Small intestine (tissue), 7 donors: ENCODE results near the gene HSD17B10. TPM values are rescaled to one million over a fixed set of nuclear protein-coding genes. Genes with fewer than 3 reads are reported as not detected.
"Not testable (repeated sequence)": the region's sequence is repeated elsewhere in the genome, so short reads cannot be mapped to it uniquely, and the experiment has no call there.

Experiments used
- DNase-seq, 2 donors: peaks; one replicate each; pipeline versions ENCODE4 v3.0.0 to v3.0.0-alpha.2; 2013
- FAIRE-seq: peaks from 2 replicates; lab custom pipeline; 2012; peaks lifted over from hg19 to GRCh38; lab: Jason Lieb, UNC
- H3K27ac ChIP-seq, 3 donors: one replicate each; pipeline ENCODE4 v1.5.1; 2013; ENCODE audit warnings: low read length in 2 of 3, mild to moderate bottlenecking in 2 of 3, control low read depth in 1 of 3, inconsistent platforms in 1 of 3, low read depth in 1 of 3, moderate library complexity in 1 of 3
- H3K27me3 ChIP-seq, 3 donors: one replicate each; pipeline ENCODE4 v1.6.1; 2013; ENCODE audit warnings: low read length in 3 of 3, inconsistent platforms in 1 of 3; ENCODE audit not compliant: control insufficient read depth in 3 of 3, insufficient read depth in 3 of 3
- H3K36me3 ChIP-seq, 3 donors: one replicate each; pipeline ENCODE4 v1.6.1; 2013; ENCODE audit warnings: low read length in 3 of 3, inconsistent platforms in 1 of 3, low read depth in 1 of 3, mild to moderate bottlenecking in 1 of 3, moderate library complexity in 1 of 3; ENCODE audit not compliant: control insufficient read depth in 3 of 3, insufficient read depth in 2 of 3
- H3K4me1 ChIP-seq, 3 donors: one replicate each; pipeline ENCODE4 v1.6.1; 2013; ENCODE audit warnings: low read length in 2 of 3, inconsistent platforms in 1 of 3, low read depth in 1 of 3, mild to moderate bottlenecking in 1 of 3, moderate library complexity in 1 of 3; ENCODE audit not compliant: control insufficient read depth in 3 of 3, insufficient read depth in 2 of 3
- H3K4me3 ChIP-seq, 3 donors: one replicate each; pipeline ENCODE4 v1.5.1; 2013; ENCODE audit warnings: low read length in 3 of 3, control low read depth in 1 of 3, inconsistent platforms in 1 of 3, low read depth in 1 of 3, mild to moderate bottlenecking in 1 of 3, moderate library complexity in 1 of 3
- H3K9me3 ChIP-seq, 2 donors: one replicate each; pipeline ENCODE4 v1.6.1; 2013; ENCODE audit warnings: low read depth in 1 of 2, low read length in 1 of 2; ENCODE audit not compliant: control insufficient read depth in 2 of 2, insufficient read depth in 1 of 2
- WGBS, 3 donors: extraction: QIAGEN DNeasy Blood & Tissue Kit; methylation state at CpG; one replicate each; pipeline ENCODE4 v1.1.7; 2013; 5-methylcytosine and 5-hydroxymethylcytosine counted together
- polyA plus RNA-seq, 4 donors: library from polyadenylated mRNA; stranded (reverse) in 3 of 4; unstranded in 1 of 4; fragments of 200-250 nt in 3 of 4; fragments of 120-200 nt in 1 of 4; gene quantifications; one replicate each; pipeline versions ENCODE4 v1.2.1 to v1.2.3, GENCODE V29; 2013
- donor health status: healthy with polysubstance abuse.
- donor health status: control.
- donor health status: control.
- donor health status: Bipolar disorder and iron deficiency.
- donor health status: healthy.

Gene HSD17B10
- polyA plus RNA-seq, 4 donors, result 53.5 to 102 (median 78.7) TPM

DNA sequence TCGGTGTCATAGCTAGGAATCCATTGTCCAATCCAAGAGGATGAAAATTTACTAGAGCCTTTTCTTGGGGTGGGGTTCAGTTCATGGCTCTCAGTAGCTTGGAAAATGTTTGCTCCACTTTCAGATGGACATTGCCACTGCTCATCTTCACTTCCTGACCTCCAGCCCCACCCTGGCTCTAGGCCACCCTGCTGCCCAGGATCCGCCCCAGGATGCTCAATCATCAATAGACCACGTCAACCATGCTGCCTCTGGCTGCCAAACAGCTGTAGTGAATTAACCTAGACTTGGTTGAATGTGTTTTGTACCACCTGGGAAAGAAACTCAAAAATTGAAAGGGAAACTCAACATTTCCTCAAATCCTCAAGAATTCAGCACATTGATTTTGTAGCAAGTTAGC lies 37.2 kb upstream of the HSD17B10 start:
- Histone ChIP-seq H3K36me3 (no peaks in the 10 kb centered on the region), H3K4me3 (no peak overlapping the region), H3K9me3 (no peaks in the 10 kb centered on the region), H3K4me1 (no peaks in the 10 kb centered on the region), H3K27me3 (no peaks in the 10 kb centered on the region), H3K27ac (no peak overlapping the region)
- FAIRE-seq (no peak), DNase-seq (no peak)
- WGBS, 3 donors, result 68 to 74% (median 69%) methylated on average over 3 of the region's 3 CpGs

DNA sequence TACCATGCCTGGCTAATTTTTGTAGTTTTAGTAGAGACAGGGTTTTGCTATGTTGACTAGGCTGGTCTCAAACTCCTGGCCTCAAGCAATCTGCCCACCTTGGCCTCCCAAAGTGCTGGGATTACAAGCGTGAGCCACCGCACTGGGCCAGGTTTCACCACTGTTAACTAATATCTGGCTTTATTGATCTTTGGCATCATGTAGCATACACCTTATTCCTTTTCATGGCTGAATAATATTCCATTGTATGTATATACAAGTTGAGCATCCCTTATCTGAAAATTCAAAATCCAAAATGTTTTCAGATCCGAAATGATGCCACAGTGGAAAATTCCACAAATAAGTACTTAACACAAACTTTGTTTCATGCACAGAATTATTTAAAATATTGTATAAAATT lies 34.5 kb upstream of the HSD17B10 start:
- FAIRE-seq, H3K36me3 ChIP-seq, H3K4me1 ChIP-seq, DNase-seq, H3K4me3 ChIP-seq, H3K27ac ChIP-seq, H3K9me3 ChIP-seq, H3K27me3 ChIP-seq: not testable (repeated sequence)
- WGBS, 3 donors, result 86 to 96% (median 90%) methylated on average over 2 to 3 of the region's 3 CpGs

DNA sequence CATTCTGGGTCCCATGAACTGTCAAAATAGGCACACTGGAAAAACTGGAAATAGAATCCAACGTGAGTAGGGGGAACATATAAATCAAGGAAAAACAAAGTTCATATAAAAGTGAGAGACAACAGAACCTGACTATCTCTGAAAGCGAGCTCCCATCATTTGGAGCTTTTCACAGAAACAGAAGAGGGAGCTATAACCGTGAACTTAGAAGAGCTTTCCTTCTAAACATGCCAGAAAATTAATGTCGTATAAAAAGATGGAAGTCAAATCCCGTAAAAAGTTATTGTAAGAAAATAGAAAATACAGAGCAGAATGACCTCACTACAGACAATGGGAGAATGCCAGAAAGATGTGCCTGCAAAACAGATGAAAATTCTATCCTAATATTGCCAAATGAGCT lies 23.9 kb upstream of the HSD17B10 start:
- no peak for DNase-seq
- FAIRE-seq, result no peak
- WGBS, 3 donors, result 40 to 44% (median 40%) methylated on average over 5 of the region's 5 CpGs
- no peak overlapping the region for H3K4me3 ChIP-seq
- H3K4me1 ChIP-seq, result no peaks in the 10 kb centered on the region
- H3K27me3 ChIP-seq, result no peaks in the 10 kb centered on the region
- H3K9me3 ChIP-seq, result no peaks in the 10 kb centered on the region
- H3K27ac ChIP-seq, result no peak overlapping the region
- H3K36me3 ChIP-seq, result no peaks in the 10 kb centered on the region

DNA sequence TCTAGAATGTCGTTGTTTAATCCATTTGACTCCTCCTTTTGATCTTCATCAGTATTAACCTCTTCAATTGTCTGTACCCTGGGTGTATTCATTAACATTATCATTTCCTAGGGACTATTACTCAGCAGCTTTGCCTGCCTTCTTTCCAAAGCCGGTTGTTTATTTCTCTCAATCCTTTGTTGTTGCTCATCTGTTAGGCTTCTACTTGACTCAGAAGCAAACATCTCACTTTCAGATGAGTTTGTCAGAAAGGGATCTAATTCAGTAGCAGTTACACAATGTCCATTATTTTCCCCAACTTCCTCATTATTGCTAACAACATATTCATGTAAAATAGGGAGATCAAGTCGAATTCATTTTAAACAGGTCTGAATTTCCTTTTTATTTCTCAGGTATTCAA lies 22.1 kb upstream of the HSD17B10 start:
- Histone ChIP-seq H3K4me3 (no peak overlapping the region), H3K9me3 (no peaks in the 10 kb centered on the region), H3K4me1 (no peaks in the 10 kb centered on the region), H3K27ac (no peak overlapping the region), H3K36me3 (no peaks in the 10 kb centered on the region), H3K27me3 (no peaks in the 10 kb centered on the region)
- DNase-seq (no peak), FAIRE-seq (no peak)
- WGBS, 3 donors, result 50 to 58% (median 56%) methylated on average over 3 of the region's 3 CpGs

DNA sequence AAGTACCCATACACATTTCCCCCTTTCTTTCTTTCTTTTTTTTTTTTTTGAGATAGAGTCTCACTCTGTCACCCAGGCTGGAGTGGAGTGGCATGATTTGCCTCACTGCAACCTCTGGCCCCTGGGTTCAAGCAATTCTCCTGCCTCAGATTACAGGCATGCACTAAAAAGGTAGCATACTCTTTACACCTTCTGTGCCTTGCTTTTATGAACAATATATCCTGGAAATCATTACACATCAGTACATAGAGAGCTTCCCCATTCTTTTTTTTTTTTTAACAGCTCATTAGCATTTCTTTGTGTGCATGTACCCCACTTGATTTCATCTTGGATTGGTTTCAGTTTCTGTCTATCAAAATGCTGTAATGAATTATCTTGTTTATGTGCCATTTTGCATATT lies 18.6 kb upstream of the HSD17B10 start:
- DNase-seq (peak in 1 of 2 donors; percentile 2), FAIRE-seq (no peak)
- no peaks in the 10 kb centered on the region for H3K36me3 ChIP-seq
- no peaks in the 10 kb centered on the region for H3K9me3 ChIP-seq
- H3K27ac ChIP-seq, result no peak overlapping the region
- H3K27me3 ChIP-seq, result no peaks in the 10 kb centered on the region
- H3K4me3 ChIP-seq, result no peak overlapping the region
- H3K4me1 ChIP-seq, result no peaks in the 10 kb centered on the region

DNA sequence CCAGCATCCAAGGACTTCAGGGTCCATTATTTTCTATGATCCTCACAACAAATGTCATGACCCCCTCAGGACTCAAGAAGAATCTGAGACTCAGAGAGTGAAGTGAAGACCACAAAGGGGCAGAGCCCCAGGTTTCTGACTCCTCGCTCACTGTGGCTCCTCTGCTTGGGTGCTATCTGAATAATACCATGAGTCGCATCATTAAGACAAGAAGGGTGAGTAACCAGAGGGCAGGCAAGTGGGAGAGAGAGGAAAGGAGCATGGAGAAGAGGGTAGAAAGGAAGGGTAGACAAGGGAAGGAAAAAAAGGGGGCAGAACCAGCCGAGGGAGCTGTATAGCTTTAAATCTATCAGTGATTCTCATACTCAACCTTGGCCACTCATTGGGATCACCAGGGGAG lies 15.5 kb upstream of the HSD17B10 start:
- Histone ChIP-seq H3K36me3 (no peaks in the 10 kb centered on the region), H3K9me3 (no peaks in the 10 kb centered on the region), H3K4me3 (no peak overlapping the region), H3K27ac (no peak overlapping the region), H3K27me3 (no peaks in the 10 kb centered on the region), H3K4me1 (no peaks in the 10 kb centered on the region)
- DNase-seq (no peak), FAIRE-seq (no peak)
- 77 to 91% (median 90%) methylated on average over 3 of the region's 3 CpGs for WGBS, 3 donors

DNA sequence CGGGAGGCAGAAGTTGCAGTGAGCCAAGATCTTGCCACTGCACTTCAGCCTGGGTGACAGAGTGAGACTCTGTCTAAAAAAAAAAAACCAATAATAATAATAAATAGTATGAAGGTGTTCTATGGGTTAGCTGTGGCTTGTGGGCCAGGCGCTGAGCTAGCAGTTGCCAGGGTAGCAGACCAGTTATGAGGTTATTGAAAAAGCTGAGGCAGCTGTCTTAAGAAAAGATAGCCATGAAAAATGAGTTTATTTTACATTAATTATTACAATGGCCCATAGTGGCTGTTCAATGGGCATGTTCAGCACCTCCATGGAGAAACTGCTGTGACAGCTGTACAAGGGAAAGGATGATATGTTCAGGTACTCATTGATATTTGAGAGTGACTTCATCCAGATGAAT lies 13.3 kb upstream of the HSD17B10 start:
- no peaks in the 10 kb centered on the region for H3K9me3 ChIP-seq
- no peak overlapping the region for H3K4me3 ChIP-seq
- no peak overlapping the region for H3K27ac ChIP-seq
- 80 to 88% (median 82%) methylated on average over 2 of the region's 2 CpGs for WGBS, 3 donors
- FAIRE-seq, result no peak
- no peaks in the 10 kb centered on the region for H3K4me1 ChIP-seq
- no peak for DNase-seq
- H3K36me3 ChIP-seq, result no peaks in the 10 kb centered on the region
- no peaks in the 10 kb centered on the region for H3K27me3 ChIP-seq

DNA sequence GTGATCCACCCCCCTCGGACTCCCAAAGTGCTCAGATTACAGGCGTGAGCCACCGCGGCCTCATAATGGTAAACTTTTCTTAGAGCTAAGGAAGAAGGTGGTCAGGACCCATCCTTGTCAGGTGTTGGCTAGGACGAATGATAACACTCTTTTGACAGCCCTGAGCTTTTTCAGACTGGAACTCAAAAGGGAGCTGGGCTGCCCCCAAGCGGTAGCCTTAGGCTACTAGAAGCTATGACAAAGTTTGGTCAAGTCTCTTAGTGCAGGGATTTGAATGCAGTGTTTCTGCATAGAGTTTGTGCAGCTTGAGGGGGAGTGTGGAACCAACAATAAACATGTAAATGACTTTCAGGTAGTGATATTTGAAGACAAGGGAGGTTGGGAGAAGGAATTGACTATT lies 11.8 kb upstream of the HSD17B10 start:
- no peak overlapping the region for H3K27ac ChIP-seq
- 16 to 35% (median 17%) methylated on average over 6 of the region's 6 CpGs for WGBS, 3 donors
- H3K4me1 ChIP-seq, result peaks cover 0 to 7% (median 0%) of the 10 kb centered on the region in 3 donors
- peaks cover 0 to under 1% (median 0%) of the 10 kb centered on the region in 3 donors for H3K27me3 ChIP-seq
- no peaks in the 10 kb centered on the region for H3K36me3 ChIP-seq
- FAIRE-seq (no peak), DNase-seq (peak; percentile 31 to 54)
- no peaks in the 10 kb centered on the region for H3K9me3 ChIP-seq
- H3K4me3 ChIP-seq, result no peak overlapping the region

DNA sequence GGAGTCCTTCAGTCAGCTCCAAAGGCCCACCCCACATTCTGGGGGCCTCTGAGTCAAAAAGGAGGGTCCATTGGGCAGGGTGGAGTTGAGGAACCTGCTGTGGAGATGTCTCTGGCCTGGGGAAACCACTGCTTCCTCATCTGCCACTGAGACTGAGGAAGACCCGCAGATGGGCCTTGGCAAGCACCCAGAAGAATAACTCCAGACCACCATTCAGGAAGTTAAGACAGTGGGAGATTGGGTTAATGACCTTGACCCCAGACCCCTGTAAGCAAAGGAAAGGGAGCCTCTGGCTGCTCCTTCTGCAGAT lies 8.1 kb upstream of the HSD17B10 start:
- FAIRE-seq, result no peak
- Histone ChIP-seq H3K4me3 (peak overlapping the region in 1 of 3 donors; percentile 39), H3K4me1 (peaks cover 0 to 9% (median 0%) of the 10 kb centered on the region in 3 donors), H3K9me3 (no peaks in the 10 kb centered on the region), H3K27ac (no peak overlapping the region), H3K36me3 (no peaks in the 10 kb centered on the region), H3K27me3 (peaks cover 0 to 7% (median 0%) of the 10 kb centered on the region in 3 donors)
- 47 to 78% (median 50%) methylated on average over 1 of the region's 1 CpG for WGBS, 3 donors
- DNase-seq, result no peak
